NCI-H1092 treated with DMSO at 0.1 percent for 48 hours (cell line): ENCODE results near the gene BMERB1.
"Not testable (repeated sequence)": the region's sequence is repeated elsewhere in the genome, so short reads cannot be mapped to it uniquely, and the experiment has no call there.

Source experiments
- DNase-seq: peaks from one replicate; lab custom pipeline; 2025; lab: John Stamatoyannopoulos, UW

Gene BMERB1

DNA sequence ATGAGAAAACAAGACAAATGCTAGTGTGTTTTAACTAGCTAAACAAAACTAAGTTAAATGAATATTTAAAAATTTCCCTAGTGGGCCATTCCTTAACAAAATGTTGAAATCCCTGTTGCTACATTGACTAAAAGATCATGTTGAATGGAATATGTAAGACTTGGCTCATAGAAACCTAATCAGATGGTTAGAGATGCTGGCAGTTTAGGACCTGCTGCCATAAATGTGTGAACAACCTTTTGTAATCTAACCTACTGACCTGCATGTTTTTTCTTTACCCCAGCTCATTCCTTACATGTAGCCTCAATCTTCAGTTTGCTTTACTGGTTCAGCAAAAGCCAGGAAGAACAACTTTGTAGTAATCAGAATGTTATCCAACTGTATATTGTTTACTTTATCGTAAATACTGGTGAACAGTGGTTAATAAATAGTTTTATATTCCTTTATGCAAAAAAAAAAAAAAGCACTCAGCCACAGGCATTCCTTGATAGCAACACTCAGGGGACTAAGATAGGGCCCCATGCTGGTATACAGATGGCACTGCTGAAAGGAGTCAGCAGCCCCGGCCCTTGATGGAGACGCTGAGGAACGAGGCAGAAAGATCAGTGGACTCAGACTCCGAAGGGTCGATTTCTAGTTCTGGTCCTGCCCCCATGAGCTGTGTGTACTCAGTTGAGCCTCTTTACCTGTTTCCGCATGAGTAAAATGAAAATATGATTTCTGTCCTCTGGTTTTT lies 130.4 kb downstream of the BMERB1 start:
- no peak for DNase-seq

DNA sequence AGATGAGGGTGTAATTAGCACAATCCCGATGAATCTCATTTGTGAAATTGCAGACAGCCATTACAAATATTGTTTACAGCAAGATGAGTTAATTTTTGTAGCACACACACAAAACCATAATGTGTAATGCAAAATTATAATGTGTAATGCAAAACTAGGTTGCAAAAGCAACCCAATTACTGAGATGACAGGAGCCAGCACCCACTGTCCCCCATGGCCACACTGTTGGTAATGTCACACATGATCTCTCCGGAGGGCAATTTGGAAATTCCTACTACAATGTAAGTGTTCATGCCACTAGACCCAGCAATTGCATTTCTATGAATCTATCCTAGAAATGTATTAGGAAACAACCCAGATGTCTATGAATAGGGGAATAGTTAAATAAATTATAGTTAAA lies 131.7 kb downstream of the BMERB1 start:
- DNase-seq = no peak

DNA sequence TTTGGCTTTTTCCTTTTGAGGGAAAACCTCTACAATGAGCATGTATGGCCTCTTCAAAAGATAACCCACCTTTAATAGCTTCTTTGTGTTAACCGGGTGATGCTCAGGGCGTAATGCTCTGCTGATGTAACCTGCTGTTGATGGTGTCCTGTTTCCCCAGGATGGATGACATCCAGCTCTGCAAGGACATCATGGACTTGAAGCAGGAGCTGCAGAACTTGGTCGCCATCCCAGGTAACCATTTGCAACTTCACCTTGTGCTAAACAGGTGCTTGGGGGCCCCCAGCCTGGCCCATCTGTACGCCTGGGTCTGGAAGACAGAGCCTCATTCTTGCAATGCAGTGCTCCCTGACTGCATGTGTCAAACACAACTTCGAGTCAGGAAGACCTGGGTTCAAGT lies 133.4 kb downstream of the BMERB1 start:
- DNase-seq = no peak

DNA sequence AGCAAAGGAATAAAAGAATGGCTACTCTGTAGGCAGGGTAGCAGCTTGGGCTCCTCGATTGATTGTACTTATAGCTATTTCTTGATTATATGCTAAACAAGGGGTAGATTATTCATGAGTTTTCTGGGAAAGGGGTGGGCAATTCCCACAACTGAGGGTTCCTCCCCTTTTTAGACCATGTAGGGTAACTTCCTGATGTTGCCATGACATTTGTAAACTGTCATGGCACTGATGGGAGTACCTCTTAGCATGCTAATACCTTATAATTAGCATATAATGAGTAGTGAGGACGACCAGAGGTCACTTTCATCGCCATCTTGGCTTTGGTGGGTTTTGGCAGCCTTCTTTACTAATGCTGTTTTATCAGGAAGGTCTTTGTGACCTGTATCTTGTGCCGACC lies 136.3 kb downstream of the BMERB1 start:
- not testable (repeated sequence) for DNase-seq

DNA sequence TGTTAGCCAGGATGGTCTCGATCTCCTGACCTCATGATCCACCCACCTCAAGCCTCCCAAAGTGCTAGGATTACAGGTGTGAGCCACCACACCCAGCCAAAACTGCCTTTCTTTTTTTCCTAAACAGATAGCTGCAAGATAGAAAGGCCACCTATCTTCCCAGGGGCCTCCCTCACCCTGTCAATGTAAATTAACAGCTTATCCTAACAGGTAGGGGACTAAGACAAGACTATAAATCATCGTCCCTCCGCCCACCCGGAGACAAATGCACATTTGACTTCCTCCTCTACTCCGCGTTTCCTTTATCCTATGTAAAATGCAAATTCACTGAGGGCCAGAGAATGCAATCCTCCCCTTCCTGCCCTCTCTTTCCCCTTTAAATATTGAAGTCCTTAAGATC lies 137.2 kb downstream of the BMERB1 start:
- no peak for DNase-seq

DNA sequence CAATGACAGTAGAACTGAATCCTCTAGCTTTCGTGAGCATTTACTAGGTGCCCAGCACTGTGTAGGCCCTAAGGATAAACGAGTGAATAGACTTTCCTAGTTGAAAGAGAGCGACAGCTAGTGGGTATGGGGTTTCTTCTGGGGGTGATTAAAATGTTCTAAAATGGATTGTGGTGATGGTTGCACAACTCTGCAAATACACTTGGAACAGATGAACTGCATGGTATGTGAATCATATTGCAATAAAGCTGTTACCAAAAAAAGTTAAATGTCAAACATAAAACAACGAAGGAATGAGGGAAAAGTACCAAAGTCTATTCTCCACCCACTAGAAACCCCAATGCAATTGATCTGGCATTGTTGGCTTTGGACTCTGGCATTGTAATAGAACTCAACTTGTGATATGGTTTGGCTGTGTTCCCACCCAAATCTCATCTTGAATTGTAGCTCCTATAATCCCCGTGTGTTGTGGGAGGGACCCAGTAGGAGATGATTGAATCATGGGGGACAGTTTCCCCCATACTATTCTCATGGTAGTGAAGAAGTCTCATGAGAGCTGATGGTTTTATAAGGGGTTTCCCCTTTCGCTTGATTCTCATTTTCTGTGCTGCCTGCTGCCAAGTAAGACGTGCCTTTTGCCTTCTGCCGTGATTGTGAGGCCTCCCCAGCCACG lies 138.1 kb downstream of the BMERB1 start:
- no peak for DNase-seq

DNA sequence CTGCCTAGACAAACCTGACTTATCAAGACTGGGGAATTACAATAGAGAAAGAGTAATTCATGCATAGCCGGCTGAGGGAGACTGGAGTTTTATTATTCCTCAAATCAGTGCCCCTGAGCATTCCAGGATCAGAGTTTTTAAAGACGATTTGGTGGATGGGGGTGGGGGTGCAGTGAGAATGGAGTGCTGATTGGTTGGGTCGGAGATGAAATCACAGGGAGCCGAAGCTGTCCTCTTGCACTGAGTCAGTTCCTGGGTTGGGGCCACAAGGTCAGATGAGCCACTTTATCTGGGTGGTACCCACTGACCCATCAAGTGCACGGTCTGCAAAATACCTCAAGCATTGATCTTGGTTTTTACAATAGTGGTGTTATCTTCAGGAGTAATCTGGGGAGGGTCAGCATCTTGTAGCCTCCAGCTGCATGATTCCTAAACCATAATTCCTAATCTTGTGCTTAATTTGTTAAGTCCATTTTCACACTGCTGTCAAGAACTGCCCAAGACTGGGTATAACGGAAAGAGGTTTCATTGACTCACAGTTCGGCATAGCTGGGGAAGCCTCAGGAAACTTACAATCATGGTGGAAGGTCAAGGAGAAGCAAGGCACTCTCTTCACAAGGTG lies 139.0 kb downstream of the BMERB1 start:
- no peak for DNase-seq

DNA sequence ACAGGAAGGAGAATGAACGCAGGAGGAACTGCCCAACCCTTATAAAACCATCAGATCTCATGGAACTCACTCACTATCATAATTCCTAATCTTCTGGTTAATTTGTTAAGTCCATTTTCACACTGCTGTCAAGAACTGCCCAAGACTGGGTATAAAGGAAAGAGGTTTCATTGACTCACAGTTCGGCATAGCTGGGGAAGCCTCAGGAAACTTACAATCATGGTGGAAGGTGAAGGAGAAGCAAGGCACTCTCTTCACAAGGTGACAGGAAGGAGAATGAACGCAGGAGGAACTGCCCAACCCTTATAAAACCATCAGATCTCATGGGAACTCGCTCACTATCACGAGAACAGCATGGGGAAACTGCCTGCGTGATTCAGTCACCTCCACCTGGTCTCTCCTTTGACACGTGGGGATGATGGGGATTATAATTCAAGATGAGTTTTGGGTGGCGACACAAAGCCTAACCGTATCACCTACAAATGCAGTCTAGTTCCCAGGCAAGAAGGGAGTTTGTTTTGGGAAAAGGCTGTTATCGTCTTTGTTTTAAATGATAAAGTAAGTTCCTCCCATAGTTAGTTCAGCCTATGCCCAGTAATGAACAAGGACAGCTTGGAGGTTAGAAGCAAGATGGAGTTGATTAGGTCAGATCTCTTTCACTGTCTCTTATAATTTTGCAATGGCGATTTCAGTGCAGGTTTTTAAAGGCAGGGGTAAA lies 139.7 kb downstream of the BMERB1 start:
- DNase-seq = not testable (repeated sequence)

DNA sequence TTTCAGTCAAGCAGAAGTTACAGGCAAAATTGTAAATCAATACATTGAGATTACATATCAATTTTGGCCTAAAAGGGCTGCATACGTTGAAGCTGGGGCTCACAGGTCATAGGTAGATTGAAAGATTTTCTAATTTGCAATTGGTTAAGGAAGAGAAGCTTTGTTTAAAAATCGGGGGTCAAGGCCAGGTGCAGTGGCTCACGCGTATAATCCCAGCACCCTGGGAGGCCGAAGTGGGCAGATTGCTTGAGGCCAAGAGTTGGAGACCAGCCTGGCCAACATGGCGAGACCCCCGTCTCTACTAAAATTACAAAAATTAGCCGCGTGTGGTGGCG lies 140.2 kb downstream of the BMERB1 start:
- DNase-seq = no peak

DNA sequence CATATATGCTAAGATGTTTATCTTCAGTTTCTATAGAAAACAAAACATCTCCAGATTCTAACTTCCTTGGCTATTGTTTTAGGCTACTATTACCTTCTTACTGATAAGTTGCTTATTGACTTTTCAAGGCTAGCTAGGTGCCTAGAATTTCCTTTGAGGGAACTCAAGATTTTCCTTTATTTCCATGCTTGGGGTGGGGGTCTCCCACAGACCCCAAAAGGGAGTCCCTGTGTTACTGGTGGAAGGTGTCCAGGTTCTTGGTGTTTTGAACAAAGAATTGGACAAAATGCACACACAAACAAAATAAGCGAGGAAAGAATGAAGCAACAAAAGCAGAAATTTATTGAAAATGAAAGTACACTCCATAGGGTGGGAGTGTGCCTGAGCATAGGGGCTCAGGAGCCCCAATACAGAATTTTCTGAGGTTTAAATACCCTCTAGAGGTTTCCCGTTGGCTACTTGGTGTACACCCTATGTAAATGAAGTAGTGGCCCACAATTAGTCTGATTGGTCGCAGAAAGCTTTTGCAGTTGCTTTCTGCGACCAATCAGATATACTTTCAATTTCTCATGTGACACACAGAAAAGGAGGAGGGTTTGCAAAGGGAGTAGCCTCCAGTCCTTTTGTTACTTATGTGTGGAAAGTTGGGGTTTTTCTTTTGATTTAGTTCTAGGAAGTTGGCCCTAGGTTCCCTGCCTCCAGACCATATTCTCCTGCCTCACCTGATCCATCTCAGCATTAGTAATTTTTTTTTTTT lies 141.1 kb downstream of the BMERB1 start:
- no peak for DNase-seq

DNA sequence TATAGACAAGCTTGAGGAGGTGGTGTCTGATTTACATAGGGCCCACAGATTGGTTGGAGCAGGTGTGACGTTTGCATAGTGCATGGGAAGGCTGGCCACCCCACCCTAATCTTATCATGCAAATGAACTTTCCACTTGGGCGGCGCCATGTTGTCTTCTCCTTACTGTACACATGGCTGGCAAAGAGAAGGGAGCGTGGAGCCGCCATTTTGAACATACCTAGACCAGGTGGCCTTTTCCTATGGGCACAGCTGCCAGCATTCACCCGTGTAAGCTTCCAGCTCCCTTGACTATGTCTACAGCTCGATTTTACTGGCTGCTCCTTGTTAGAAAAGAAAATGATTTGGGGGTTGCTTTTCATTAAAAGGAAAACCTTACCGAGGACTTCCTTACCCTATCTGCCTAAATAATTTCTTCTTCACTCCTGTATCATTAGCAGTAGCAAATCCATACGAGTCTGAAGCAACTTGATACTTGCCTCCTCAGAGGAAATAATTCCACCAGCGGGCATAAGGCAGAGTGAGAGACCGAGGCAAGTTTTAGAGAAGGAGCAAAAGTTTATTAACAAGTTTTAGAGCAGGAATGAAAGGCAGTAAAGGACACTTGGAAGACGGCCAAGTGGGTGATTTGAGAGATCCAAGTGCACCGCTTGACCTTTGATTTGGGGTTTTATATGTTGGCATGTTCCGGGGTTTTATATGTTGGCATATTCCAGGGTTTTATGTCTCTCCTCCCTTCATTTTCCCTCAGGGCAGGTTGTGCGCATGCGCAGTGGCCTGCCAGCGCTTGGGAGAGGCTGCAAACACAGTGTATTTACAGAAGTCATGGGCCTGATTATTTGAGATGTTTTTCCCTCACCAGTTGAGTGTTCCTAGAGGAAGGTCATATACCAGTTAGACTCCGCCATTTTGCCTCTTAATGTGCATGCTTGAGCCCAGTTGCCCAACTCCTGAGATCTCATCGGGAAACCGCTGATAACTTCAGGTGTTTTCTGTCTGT lies 142.9 kb downstream of the BMERB1 start:
- DNase-seq = no peak

DNA sequence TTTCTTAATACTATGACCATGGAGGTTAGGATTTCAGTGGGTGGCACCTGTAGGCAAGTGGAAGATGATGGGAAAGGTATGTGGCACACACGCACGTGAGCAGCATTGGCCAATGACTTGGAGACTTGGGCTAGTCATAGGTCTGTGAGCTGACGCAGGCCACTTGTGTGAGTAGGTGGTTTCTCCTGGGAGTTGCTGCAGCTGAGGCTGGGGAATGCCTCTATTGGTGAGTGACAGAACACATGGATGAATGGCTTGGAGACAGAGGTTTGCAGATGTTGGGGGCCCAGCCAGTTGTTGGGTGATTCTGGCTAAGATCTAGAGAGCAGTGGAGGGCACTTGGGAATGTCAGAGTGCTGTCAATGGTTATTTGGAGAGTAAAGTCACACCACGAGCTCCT lies 144.4 kb downstream of the BMERB1 start:
- no peak for DNase-seq

DNA sequence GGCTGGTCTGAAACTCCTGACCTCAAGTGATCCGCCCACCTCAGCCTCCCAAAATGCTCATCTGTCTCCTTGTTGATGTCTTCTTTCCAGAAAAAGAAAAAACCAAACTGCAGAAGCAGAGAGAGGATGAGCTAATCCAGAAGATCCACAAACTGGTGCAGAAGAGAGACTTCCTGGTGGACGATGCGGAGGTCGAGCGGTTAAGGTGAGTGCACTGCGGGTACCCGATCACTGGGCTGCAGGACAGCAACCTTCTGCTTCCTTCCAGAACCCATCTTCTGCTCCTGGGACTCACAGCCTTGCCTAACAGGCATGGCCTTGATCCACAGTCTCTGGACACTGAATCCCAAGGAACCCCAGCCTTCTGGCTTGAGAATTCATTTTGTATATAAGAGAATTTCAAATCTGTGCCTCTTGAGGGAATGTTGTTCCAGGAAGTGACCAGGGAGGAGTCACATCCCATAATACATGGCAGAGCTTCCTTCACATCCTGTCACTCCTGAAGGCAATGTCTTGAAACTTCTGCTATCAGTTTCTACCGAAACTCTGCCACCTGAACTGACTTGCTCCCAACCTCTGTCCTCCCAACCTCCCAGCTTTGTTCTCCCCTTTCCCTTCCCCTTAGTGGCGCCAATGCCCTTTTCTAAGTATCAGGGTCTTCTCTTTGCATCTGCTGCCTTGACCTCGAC lies 146.9 kb downstream of the BMERB1 start:
- no peak for DNase-seq

DNA sequence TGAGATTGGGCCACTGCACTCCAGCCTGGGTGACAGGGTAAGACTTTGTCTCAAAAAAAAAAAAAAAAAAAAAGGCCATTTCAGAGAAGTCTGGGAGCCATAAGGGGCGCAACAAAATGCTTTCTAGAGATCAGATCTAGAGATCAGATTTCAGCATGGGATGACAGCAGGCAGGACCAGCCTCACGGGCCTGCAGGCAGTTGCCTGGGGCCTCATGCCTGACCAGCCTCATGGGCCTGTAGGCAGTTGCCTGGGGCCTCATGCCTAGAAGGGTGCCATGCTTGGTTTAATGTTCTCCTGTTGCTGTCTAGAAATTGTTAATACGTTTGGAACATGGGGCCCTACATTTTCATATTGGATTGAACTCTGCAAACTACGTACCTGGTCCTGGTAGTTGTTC lies 149.1 kb downstream of the BMERB1 start:
- DNase-seq = no peak

DNA sequence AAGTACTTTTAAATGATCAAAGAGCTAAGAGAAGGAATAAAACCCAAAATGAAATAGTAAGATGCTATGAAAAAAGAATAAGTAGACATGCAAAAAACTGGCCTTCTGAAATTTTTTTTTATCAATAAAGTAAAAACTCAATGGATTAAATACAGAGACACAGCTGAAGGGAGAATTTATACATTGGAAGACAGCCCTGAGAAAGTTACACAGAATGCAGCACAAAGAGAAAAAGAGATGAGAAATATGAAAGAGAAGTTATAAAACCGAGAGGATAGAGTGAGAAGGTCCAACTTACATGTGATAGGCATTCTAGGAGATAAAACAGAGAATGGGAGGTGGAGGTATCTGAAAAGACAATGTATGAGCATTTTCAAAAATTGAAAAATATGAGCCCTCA lies 151.6 kb downstream of the BMERB1 start:
- no peak for DNase-seq

DNA sequence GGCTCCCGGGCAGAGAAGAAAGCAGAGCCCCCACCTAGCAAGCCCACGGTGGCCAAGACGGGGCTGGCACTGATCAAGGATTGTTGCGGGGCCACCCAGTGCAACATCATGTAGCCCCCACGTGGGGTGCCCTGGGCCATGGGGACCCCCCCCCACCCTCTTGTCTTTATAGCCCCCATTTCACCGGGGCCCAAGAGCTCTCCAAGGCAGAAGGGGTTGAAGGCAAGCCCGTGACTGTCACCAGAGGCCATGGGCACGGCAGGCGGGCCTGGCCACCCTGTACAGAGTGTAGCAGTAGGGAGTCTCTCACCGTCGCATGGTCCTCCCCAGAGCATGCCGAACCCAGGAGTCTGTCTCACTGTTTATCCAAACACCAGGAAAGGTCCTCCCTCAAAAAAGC lies 152.3 kb downstream of the BMERB1 start:
- no peak for DNase-seq

DNA sequence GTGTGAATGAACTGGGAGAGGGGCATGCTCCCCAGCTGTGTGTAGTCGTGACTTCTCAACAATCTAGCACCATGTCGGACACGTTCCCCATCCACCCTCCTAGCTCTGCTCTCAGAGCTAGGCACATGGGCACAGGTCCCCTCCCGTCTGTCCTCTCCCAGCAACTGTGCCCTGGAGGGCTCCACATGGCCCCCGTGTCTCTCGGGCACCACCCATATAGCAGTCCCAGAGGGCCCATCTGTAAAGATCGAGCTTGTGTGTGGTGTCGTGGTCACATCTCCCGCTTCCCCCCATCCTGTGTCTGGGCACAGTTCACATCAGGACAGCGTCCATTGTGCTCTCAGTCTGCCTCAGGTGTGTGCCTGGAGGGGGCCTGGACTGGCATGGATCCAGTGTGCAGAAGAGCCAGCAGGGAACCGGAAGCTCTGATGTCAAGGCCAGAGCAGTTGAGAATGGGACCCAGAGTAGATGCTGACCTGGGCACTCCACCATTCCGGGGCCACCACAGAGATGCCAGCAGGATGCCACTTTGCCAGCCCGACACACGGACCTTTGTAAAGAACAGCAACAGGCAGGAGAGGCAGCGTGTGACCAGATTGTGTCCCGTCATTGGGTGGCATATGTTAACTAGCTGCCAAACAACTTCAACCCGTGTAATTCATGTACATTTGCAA lies 152.9 kb downstream of the BMERB1 start:
- no peak for DNase-seq

DNA sequence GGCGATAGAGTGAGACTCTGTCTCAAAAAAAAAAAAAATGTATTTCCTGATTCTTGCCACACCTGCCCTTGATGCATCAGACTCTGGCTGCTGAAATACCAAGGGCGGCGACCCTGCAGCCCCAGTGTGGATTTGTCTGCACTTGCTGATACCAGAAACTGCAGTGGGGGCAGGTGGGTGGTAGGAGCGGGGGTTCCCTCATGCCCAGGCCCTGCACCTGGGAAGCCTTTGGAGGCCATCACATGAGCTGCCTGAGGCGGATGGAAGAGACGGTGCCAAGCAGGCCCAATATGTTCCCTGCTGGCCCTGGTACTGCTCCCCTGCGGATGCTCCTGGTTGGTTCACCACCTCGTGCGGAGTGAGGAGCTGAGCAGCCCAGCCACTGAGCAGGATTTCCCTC lies 157.9 kb downstream of the BMERB1 start:
- no peak for DNase-seq

DNA sequence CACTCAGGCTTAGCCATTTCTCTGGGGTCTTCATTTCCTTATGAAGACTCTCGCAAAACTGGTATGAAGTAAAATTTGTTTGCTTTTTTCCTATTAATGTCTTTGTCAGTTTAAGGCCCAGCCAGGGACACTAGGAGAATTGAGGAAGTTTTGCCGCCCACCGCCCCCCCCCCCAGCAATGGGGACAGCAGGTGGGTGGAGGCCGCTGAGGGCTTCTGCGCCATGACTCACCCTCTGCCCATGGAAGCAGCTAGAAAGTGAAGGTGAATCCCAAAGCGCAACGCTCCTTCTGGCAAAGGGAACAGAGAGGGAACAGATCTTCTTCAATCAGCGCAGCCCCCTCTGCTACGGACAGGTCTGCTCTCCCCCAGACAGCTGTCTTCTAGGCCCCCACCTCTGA lies 158.8 kb downstream of the BMERB1 start:
- no peak for DNase-seq
